ENCODE results near the gene USP21. TPM values are rescaled to one million over a fixed set of nuclear protein-coding genes. Genes with fewer than 3 reads are reported as not detected.
A peak's percentile ranks its signal among the peaks of the same experiment; 100 is the strongest.

USP21 gene
- total RNA-seq, 4 donors from 2014 or later, result 10.0 to 27.6 (median 14.7) TPM

DNA sequence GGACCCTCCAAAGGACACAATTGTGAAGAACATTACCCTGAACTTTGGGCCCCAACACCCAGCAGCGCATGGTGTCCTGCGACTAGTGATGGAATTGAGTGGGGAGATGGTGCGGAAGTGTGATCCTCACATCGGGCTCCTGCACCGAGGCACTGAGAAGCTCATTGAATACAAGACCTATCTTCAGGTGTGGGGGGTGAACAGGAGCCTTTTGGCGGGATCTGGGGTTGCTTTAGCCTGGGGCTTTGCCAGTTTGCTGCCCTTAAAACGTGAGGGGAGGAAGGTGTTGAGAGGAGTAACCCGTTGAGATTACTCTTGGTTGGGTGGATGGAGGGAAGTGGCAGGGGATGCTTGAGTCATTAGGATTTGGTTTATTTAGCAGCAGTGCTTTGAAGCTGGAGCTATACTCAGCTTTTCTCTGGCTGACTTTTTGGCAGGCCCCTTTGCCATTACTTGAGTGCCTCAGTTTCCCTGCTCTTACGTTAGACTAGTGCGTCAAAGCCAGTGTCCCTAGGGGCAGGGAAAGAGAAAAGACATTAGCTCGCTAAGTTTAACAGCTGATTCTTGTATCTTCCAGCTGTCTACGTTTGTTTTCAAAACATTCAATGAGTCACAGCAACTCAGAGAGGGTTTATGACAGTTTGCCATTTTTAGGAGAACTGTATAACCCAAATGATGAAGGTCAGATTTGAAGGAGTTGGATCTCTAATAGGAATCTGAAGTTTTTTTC is 47.3 kb downstream of the USP21 start:
- H3K27ac ChIP-seq, result peak overlapping the region; percentile 34 to 96 (median 82)
- no peak overlapping the region for H3K4me3 ChIP-seq
- 31 to 88% methylated on average over 6 to 9 of the region's 12 CpGs for WGBS, 2 donors (ENCODE audit: low coverage in 1 of 2)
- peak; percentile 39 for ATAC-seq
- H3K9me3 ChIP-seq, result no peaks in the 10 kb centered on the region
- H3K36me3 ChIP-seq, result peaks cover 0 to 75% of the 10 kb centered on the region in 2 donors
- H3K4me1 ChIP-seq, result peaks cover 0 to 85% (median 17%) of the 10 kb centered on the region in 3 donors
- H3K27me3 ChIP-seq, result no peaks in the 10 kb centered on the region
- TF ChIP-seq POLR2A (IDR thresholded peaks at IDR 0.05), result no peak
- peak; percentile 2 for TF ChIP-seq POLR2AphosphoS5 (IDR thresholded peaks at IDR 0.05)

DNA sequence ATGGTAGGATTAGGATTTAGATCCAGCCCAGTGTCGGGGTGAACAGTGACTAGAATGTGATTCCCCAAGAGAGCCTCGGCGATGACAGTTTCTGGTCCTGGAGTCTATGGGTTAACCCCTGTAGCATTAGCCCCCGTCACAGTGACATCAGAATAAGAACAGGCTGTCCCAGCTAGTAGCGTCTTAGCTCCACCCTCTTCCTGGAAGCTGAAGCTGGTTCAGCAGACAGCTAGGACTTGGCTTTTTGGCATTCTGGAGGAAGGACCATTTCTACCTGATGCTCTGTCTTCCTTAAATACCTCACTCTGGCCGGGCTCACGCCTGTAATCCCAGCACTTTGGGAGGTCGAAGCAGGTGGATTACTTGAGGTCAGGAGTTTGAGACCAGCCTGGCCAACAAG is 47.9 kb downstream of the USP21 start:
- WGBS, 2 donors (ENCODE audit: low coverage in 1 of 2), result 49% methylated on average over 6 of the region's 8 CpGs; no CpG with 5 or more reads in 1 of the 2 donors
- H3K27ac ChIP-seq, result peak overlapping the region; percentile 34 to 96 (median 82)
- TF ChIP-seq POLR2A (IDR thresholded peaks at IDR 0.05), result peak in 1 of 2 donors; percentile 26
- TF ChIP-seq POLR2AphosphoS5 (IDR thresholded peaks at IDR 0.05), result peak; percentile 88
- TF ChIP-seq, protein P1, sequence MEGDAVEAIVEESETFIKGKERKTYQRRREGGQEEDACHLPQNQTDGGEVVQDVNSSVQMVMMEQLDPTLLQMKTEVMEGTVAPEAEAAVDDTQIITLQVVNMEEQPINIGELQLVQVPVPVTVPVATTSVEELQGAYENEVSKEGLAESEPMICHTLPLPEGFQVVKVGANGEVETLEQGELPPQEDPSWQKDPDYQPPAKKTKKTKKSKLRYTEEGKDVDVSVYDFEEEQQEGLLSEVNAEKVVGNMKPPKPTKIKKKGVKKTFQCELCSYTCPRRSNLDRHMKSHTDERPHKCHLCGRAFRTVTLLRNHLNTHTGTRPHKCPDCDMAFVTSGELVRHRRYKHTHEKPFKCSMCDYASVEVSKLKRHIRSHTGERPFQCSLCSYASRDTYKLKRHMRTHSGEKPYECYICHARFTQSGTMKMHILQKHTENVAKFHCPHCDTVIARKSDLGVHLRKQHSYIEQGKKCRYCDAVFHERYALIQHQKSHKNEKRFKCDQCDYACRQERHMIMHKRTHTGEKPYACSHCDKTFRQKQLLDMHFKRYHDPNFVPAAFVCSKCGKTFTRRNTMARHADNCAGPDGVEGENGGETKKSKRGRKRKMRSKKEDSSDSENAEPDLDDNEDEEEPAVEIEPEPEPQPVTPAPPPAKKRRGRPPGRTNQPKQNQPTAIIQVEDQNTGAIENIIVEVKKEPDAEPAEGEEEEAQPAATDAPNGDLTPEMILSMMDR (IDR thresholded peaks at IDR 0.05), result no peak
- peak; percentile 64 for TF ChIP-seq EP300 (IDR thresholded peaks at IDR 0.05)
- H3K9me3 ChIP-seq, result no peaks in the 10 kb centered on the region
- H3K27me3 ChIP-seq, result no peaks in the 10 kb centered on the region
- H3K36me3 ChIP-seq, result peaks cover 0 to 81% of the 10 kb centered on the region in 2 donors
- no peak overlapping the region for H3K4me3 ChIP-seq
- peaks cover 0 to 83% (median 17%) of the 10 kb centered on the region in 3 donors for H3K4me1 ChIP-seq
- ATAC-seq, result peak; percentile 88

DNA sequence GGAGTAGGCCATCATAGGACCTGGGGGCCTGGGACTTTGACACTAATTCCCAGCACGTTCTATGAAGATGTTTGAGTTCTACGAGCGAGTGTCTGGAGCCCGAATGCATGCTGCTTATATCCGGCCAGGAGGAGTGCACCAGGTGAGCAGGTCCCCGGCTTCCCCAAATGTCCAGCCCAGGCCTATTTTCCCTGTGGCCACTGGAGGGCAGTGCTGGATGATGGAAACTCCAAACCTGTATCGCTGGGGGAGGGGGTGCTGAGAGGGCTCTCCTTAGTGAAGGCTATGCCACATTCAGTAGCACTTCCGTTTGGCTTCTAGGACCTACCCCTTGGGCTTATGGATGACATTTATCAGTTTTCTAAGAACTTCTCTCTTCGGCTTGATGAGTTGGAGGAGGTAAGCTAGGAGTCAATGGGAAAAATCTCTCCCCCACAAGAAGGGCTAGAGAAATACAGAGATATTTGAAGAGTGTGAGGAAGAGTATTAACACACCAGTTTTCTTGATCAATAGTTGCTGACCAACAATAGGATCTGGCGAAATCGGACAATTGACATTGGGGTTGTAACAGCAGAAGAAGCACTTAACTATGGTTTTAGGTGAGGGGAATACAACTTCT is 50.6 kb downstream of the USP21 start:
- peak; percentile 56 for ATAC-seq
- H3K36me3 ChIP-seq, result peaks cover 9 to 94% of the 10 kb centered on the region in 2 donors
- H3K27me3 ChIP-seq, result no peaks in the 10 kb centered on the region
- H3K9me3 ChIP-seq, result no peaks in the 10 kb centered on the region
- WGBS, 2 donors (ENCODE audit: low coverage in 1 of 2), result 31 to 34% methylated on average over 5 to 6 of the region's 11 CpGs
- peak overlapping the region in 2 of 4 donors; percentile 15 to 96 for H3K27ac ChIP-seq
- TF ChIP-seq POLR2AphosphoS5 (IDR thresholded peaks at IDR 0.05) (no peak), EP300 (IDR thresholded peaks at IDR 0.05) (no peak), POLR2A (IDR thresholded peaks at IDR 0.05) (no peak)
- TF ChIP-seq, protein P1 (IDR thresholded peaks at IDR 0.05), result peak; percentile 80 to 89 (median 85)
- H3K4me3 ChIP-seq, result no peak overlapping the region
- H3K4me1 ChIP-seq, result peaks cover 0 to 59% (median 10%) of the 10 kb centered on the region in 3 donors

DNA sequence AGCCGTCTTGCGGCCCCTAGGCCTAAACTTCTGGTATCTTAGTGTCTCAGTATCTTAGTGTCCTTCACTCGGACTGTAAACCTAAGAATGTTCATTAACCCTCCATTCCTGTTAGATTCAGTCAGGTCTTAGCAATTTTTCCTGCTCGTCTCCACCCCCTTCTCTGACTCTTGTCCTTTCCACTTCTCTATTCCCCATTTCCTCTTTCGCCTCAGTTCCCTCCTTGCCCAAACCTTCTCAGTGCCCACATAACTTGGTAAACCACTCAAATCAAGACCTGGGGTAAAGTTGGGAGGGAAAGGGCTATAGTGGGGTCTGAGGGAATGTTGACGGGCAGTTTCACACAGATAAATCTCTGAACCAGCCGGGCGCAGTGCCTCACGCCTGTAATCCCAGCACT is 55.1 kb downstream of the USP21 start:
- Histone ChIP-seq H3K9me3 (no peaks in the 10 kb centered on the region), H3K27me3 (no peaks in the 10 kb centered on the region), H3K4me1 (peaks cover 0 to 15% (median 0%) of the 10 kb centered on the region in 3 donors), H3K27ac (peak overlapping the region in 3 of 4 donors; percentile 45 to 69 (median 50)), H3K36me3 (peaks cover 9 to 63% of the 10 kb centered on the region in 2 donors), H3K4me3 (no peak overlapping the region)
- 87 to 94% methylated on average over 8 of the region's 9 CpGs for WGBS, 2 donors (ENCODE audit: low coverage in 1 of 2)
- no peak for TF ChIP-seq POLR2AphosphoS5 (IDR thresholded peaks at IDR 0.05)
- TF ChIP-seq EP300 (IDR thresholded peaks at IDR 0.05), result no peak
- TF ChIP-seq, protein P1 (IDR thresholded peaks at IDR 0.05), result no peak
- no peak for TF ChIP-seq POLR2A (IDR thresholded peaks at IDR 0.05)
- no peak for ATAC-seq

DNA sequence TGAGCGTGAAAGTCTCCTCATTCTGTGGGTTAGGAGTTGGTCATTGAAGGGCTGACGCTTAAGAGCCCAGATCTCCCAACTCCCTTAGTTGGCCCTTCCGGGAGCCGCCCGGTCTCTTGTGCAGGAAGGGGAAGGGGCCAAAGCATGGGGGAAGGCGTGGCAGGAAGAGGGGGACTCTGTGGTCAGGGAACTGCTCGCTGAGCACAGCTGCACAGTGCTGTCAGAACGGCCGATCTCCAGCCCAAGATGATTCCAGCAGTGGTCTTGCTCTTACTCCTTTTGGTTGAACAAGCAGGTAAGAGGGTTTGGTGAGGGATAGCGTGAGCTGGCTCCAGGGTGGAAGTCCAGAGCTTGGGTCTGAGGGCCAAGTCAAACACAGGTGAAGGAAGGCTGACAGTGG is 55.8 kb downstream of the USP21 start, which contains the start of gene FCER1G:
FCER1G (plus strand) TSS at position 220 of the 400 bp plus-strand sequence; CDS start at position 247, 27 bp downstream.
- WGBS, 2 donors (ENCODE audit: low coverage in 1 of 2), result 72 to 79% methylated on average over 7 to 10 of the region's 10 CpGs
- Histone ChIP-seq H3K4me3 (peak within 1 kb of the TSS in 1 of 2 donors; percentile 38), H3K36me3 (peaks cover 9 to 56% of the 10 kb centered on the region in 2 donors), H3K9me3 (no peaks in the 10 kb centered on the region), H3K27me3 (no peaks in the 10 kb centered on the region), H3K27ac (peak within 1 kb of the TSS in 3 of 4 donors; percentile 45 to 69 (median 50)), H3K4me1 (peaks cover 0 to 8% (median 0%) of the 10 kb centered on the region in 3 donors)
- TF ChIP-seq, protein P1 (IDR thresholded peaks at IDR 0.05), result no peak
- TF ChIP-seq EP300 (IDR thresholded peaks at IDR 0.05), result no peak
- TF ChIP-seq POLR2A (IDR thresholded peaks at IDR 0.05), result peak; percentile 45 to 51
- TF ChIP-seq POLR2AphosphoS5 (IDR thresholded peaks at IDR 0.05), result peak; percentile 45
- ATAC-seq, result peak; percentile 32
